ENCODE measurements around the gene FAM20A.

The FAM20A gene

DNA sequence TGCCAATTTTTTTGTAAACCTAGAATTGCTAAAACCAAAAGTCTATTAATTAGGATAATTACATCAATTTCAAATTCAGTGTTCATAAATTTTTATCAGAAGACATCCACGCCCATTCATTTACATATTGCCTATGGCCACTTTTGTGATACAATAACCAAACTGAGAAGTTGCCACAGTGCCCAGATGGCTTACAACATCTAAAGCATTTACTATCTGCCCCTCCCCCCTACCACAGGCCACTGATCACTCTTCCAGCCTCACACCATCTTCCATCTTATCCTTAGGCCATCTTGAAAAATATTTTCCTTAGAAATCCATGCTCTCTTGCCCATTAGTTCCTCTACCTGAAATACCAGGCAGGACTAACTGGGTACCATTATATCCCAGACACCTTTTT, 95.2 kb downstream of the FAM20A start:
- no peaks in the 10 kb centered on the region for H3K36me3 ChIP-seq (ENCODE audit: insufficient read depth, low read length)
- ATAC-seq (ENCODE audit: insufficient read depth, low read depth) (no peak), DNase-seq (no peak)
- no peak overlapping the region for H3K4me3 ChIP-seq (ENCODE audit: low read depth in 1 of 2, low read length in 2 of 2)
- H3K4me2 ChIP-seq (ENCODE audit: insufficient read depth, low read length) = no peak overlapping the region
- H3K27me3 ChIP-seq (ENCODE audit: insufficient read depth, low read length, poor library complexity) = no peaks in the 10 kb centered on the region
- no peak overlapping the region for H2AFZ ChIP-seq (ENCODE audit: low read depth, low read length)
- H3K4me1 ChIP-seq (ENCODE audit: insufficient read depth, low read length) = peaks cover 3% of the 10 kb centered on the region; the same call in 1 of the 2 replicates
- H4K20me1 ChIP-seq (ENCODE audit: insufficient read depth, low read length) = no peaks in the 10 kb centered on the region
- no peaks in the 10 kb centered on the region for H3K79me2 ChIP-seq (ENCODE audit: insufficient read depth, low read length)
- no peak overlapping the region for H3K9ac ChIP-seq (ENCODE audit: low read depth, low read length)
- no peaks in the 10 kb centered on the region for H3K9me3 ChIP-seq (ENCODE audit: insufficient read depth, low read length, severe bottlenecking)
- no peak overlapping the region for H3K27ac ChIP-seq (ENCODE audit: low read length)
- TF ChIP-seq, protein P1, sequence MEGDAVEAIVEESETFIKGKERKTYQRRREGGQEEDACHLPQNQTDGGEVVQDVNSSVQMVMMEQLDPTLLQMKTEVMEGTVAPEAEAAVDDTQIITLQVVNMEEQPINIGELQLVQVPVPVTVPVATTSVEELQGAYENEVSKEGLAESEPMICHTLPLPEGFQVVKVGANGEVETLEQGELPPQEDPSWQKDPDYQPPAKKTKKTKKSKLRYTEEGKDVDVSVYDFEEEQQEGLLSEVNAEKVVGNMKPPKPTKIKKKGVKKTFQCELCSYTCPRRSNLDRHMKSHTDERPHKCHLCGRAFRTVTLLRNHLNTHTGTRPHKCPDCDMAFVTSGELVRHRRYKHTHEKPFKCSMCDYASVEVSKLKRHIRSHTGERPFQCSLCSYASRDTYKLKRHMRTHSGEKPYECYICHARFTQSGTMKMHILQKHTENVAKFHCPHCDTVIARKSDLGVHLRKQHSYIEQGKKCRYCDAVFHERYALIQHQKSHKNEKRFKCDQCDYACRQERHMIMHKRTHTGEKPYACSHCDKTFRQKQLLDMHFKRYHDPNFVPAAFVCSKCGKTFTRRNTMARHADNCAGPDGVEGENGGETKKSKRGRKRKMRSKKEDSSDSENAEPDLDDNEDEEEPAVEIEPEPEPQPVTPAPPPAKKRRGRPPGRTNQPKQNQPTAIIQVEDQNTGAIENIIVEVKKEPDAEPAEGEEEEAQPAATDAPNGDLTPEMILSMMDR (IDR thresholded peaks at IDR 0.05; ENCODE audit: borderline replicate concordance, extremely low read depth, low read length, poor library complexity, severe bottlenecking) = no peak
- no peak for TF ChIP-seq EZH2 (IDR thresholded peaks at IDR 0.05; ENCODE audit: borderline replicate concordance, low read depth, low read length, severe bottlenecking)

DNA sequence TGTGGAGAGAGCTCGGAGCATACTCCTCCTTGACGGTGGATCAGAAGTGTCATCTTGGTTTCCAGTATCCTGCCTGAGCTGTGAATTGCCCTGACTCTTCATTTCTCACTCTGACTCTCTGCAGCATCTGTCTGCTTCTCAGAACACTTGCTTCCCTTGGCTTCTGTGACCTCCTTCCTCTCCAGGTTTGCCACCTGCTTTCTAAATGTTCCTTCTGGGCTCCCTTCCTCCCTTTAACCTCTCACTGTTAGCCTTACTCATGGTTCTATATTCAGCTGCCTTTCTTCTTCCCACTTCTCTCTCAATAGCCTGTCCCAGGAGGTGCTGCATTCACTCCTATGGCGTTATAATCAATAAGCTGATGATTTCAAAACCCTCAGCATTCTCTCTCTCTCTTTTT, 100.1 kb downstream of the FAM20A start:
- Histone ChIP-seq H2AFZ (ENCODE audit: low read depth, low read length) (no peak overlapping the region), H3K9ac (ENCODE audit: low read depth, low read length) (no peak overlapping the region), H3K27me3 (ENCODE audit: insufficient read depth, low read length, poor library complexity) (no peaks in the 10 kb centered on the region), H3K4me2 (ENCODE audit: insufficient read depth, low read length) (no peak overlapping the region), H3K27ac (ENCODE audit: low read length) (no peak overlapping the region), H3K4me3 (ENCODE audit: low read depth in 1 of 2, low read length in 2 of 2) (no peak overlapping the region), H4K20me1 (ENCODE audit: insufficient read depth, low read length) (no peaks in the 10 kb centered on the region), H3K36me3 (ENCODE audit: insufficient read depth, low read length) (no peaks in the 10 kb centered on the region), H3K4me1 (ENCODE audit: insufficient read depth, low read length) (no peaks in the 10 kb centered on the region), H3K9me3 (ENCODE audit: insufficient read depth, low read length, severe bottlenecking) (peaks cover 2% of the 10 kb centered on the region), H3K79me2 (ENCODE audit: insufficient read depth, low read length) (no peaks in the 10 kb centered on the region)
- TF ChIP-seq, protein P1 (IDR thresholded peaks at IDR 0.05; ENCODE audit: borderline replicate concordance, extremely low read depth, low read length, poor library complexity, severe bottlenecking) = no peak
- TF ChIP-seq EZH2 (IDR thresholded peaks at IDR 0.05; ENCODE audit: borderline replicate concordance, low read depth, low read length, severe bottlenecking) = no peak
- ATAC-seq (ENCODE audit: insufficient read depth, low read depth) = no peak
- DNase-seq = no peak

DNA sequence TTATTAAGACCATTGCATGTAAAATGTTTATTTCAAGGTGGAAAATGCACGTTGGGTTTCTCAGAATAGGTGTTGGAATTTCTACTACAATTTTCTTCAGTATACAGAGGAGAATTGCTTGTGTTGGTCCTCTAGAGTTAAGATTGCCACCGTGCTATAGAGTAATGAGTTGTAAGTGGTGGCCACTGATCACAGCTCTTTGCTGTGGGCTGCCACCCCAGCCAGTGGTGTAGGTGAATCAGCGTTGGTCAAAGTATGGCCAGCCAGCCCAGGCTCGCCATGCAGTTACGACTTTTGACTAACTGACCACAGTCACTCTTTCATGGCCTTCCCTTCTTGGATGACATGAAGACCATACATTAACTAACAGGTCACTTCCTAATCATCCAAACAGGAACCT, 101.6 kb downstream of the FAM20A start:
- no peaks in the 10 kb centered on the region for H3K27me3 ChIP-seq (ENCODE audit: insufficient read depth, low read length, poor library complexity)
- ATAC-seq (ENCODE audit: insufficient read depth, low read depth) = no peak
- TF ChIP-seq, protein P1 (IDR thresholded peaks at IDR 0.05; ENCODE audit: borderline replicate concordance, extremely low read depth, low read length, poor library complexity, severe bottlenecking) = no peak
- TF ChIP-seq EZH2 (IDR thresholded peaks at IDR 0.05; ENCODE audit: borderline replicate concordance, low read depth, low read length, severe bottlenecking) = no peak
- H3K4me2 ChIP-seq (ENCODE audit: insufficient read depth, low read length) = no peak overlapping the region
- no peak overlapping the region for H3K4me3 ChIP-seq (ENCODE audit: low read depth in 1 of 2, low read length in 2 of 2)
- H4K20me1 ChIP-seq (ENCODE audit: insufficient read depth, low read length) = no peaks in the 10 kb centered on the region
- H3K9me3 ChIP-seq (ENCODE audit: insufficient read depth, low read length, severe bottlenecking) = peaks cover 2% of the 10 kb centered on the region
- no peak overlapping the region for H3K9ac ChIP-seq (ENCODE audit: low read depth, low read length)
- H2AFZ ChIP-seq (ENCODE audit: low read depth, low read length) = no peak overlapping the region
- no peaks in the 10 kb centered on the region for H3K36me3 ChIP-seq (ENCODE audit: insufficient read depth, low read length)
- H3K79me2 ChIP-seq (ENCODE audit: insufficient read depth, low read length) = no peaks in the 10 kb centered on the region
- H3K27ac ChIP-seq (ENCODE audit: low read length) = no peak overlapping the region
- no peaks in the 10 kb centered on the region for H3K4me1 ChIP-seq (ENCODE audit: insufficient read depth, low read length)
- no peak for DNase-seq

All from DND-41 (cell line).